ENCODE results near the gene OVOL1. TPM values are rescaled to one million over a fixed set of nuclear protein-coding genes. Genes with fewer than 3 reads are reported as not detected.

Gene OVOL1
- not detected in 2 replicates for total RNA-seq

GRCh38 chr11:65786786-65787636 lies at the start of gene OVOL1:
Gene OVOL1, plus strand, starts transcription at chr11:65787063. Its CDS starts 311 bp downstream, at chr11:65787374.

GRCh38 chr11:65780770-65781151 lies 6.1 kb upstream of the OVOL1 start, which contains the start of gene AP5B1:
Gene AP5B1, minus strand, starts transcription at chr11:65780976. Its CDS starts 385 bp downstream, at chr11:65780591.

GRCh38 chr11:65833297-65834030 lies 46.6 kb downstream of the OVOL1 start, which contains the start of gene SNX32:
Gene SNX32, plus strand, starts transcription at chr11:65833963. Its CDS starts 103 bp downstream, at chr11:65834066.

Other genes with a start within 250 kb of the OVOL1 start
- gene LTBP3, start 228.7 kb upstream of the OVOL1 start, total RNA-seq: 263 and 277 TPM in 2 replicates
- 33.3 and 40.4 TPM in 2 replicates for gene ZNRD2, start 216.6 kb upstream of the OVOL1 start, total RNA-seq
- gene FAM89B, start 214.5 kb upstream of the OVOL1 start, total RNA-seq: 36.1 and 36.3 TPM in 2 replicates
- gene EHBP1L1, start 211.0 kb upstream of the OVOL1 start, total RNA-seq: 23.9 and 38.8 TPM in 2 replicates
- not detected in 2 replicates for gene KCNK7, start 191.3 kb upstream of the OVOL1 start, total RNA-seq
- gene MAP3K11, start 172.8 kb upstream of the OVOL1 start, total RNA-seq: 18.3 and 18.9 TPM in 2 replicates
- 26.0 and 29.2 TPM in 2 replicates for gene PCNX3, start 171.3 kb upstream of the OVOL1 start, total RNA-seq
- gene SIPA1, start 149.0 kb upstream of the OVOL1 start, total RNA-seq: 15.2 and 18.5 TPM in 2 replicates
- gene RELA, start 124.1 kb upstream of the OVOL1 start, total RNA-seq: 34.2 and 35.8 TPM in 2 replicates
- 28.4 and 32.0 TPM in 2 replicates for gene KAT5, start 74.8 kb upstream of the OVOL1 start, total RNA-seq
- 90.9 and 134 TPM in 2 replicates for gene RNASEH2C, start 66.3 kb upstream of the OVOL1 start, total RNA-seq
- 11.8 and 12.2 TPM in 2 replicates for gene AP5B1, start 6.1 kb upstream of the OVOL1 start, total RNA-seq
- gene SNX32, start 46.9 kb downstream of the OVOL1 start, total RNA-seq: 3.4 and 3.9 TPM in 2 replicates
- gene CFL1, start 71.1 kb downstream of the OVOL1 start, total RNA-seq: 687 and 730 TPM in 2 replicates
- 16.9 and 27.2 TPM in 2 replicates for gene MUS81, start 73.4 kb downstream of the OVOL1 start, total RNA-seq
- gene EFEMP2, start 85.7 kb downstream of the OVOL1 start, total RNA-seq: 164 and 229 TPM in 2 replicates
- 2.4 TPM in 1 of 2 replicates, not detected in the other for gene CTSW, start 92.8 kb downstream of the OVOL1 start, total RNA-seq
- 104 and 109 TPM in 2 replicates for gene FIBP, start 101.4 kb downstream of the OVOL1 start, total RNA-seq
- 122 and 131 TPM in 2 replicates for gene CCDC85B, start 103.6 kb downstream of the OVOL1 start, total RNA-seq
- gene FOSL1, start 113.3 kb downstream of the OVOL1 start, total RNA-seq: 19.4 and 22.3 TPM in 2 replicates
- gene C11orf68, start 132.0 kb downstream of the OVOL1 start, total RNA-seq: 22.6 and 30.1 TPM in 2 replicates
- gene DRAP1, start 132.4 kb downstream of the OVOL1 start, total RNA-seq: 145 and 147 TPM in 2 replicates
- gene TSGA10IP, start 158.4 kb downstream of the OVOL1 start, total RNA-seq: not detected in 2 replicates
- 47.9 and 101 TPM in 2 replicates for gene SART1, start 174.7 kb downstream of the OVOL1 start, total RNA-seq
- 20.5 and 21.6 TPM in 2 replicates for gene EIF1AD, start 215.1 kb downstream of the OVOL1 start, total RNA-seq
- gene BANF1, start 215.4 kb downstream of the OVOL1 start, total RNA-seq: 56.4 and 64.6 TPM in 2 replicates
- gene CST6, start 224.9 kb downstream of the OVOL1 start, total RNA-seq: 0.20 and 0.87 TPM in 2 replicates
- gene CATSPER1, start 239.4 kb downstream of the OVOL1 start, total RNA-seq: not detected in 2 replicates

All from cardiac ventricle fibroblast (primary cell).